Stimulated activated naive CD4-positive, alpha-beta T cell (primary cell): Measurements from ENCODE around the gene AAK1.
A peak's percentile ranks its signal among the peaks of the same experiment; 100 is the strongest.
"Not testable (repeated sequence)": the region's sequence is repeated elsewhere in the genome, so short reads cannot be mapped to it uniquely, and the experiment has no call there.

Experiments used
- DNase-seq, 6 experiments: peaks; one replicate each; lab custom pipeline; 2025; lab: John Stamatoyannopoulos, UW

The AAK1 gene

GRCh38 chr2:69600425-69600824 lies 43.1 kb downstream of the AAK1 start:
- DNase-seq, result peak in 2 of 6 experiments; percentile 21 to 25

- no peak for DNase-seq
Observed at GRCh38 chr2:69597843-69598610, 45.5 kb downstream of the AAK1 start.

- no peak for DNase-seq
Observed at GRCh38 chr2:69597105-69597504, 46.4 kb downstream of the AAK1 start.

DNA sequence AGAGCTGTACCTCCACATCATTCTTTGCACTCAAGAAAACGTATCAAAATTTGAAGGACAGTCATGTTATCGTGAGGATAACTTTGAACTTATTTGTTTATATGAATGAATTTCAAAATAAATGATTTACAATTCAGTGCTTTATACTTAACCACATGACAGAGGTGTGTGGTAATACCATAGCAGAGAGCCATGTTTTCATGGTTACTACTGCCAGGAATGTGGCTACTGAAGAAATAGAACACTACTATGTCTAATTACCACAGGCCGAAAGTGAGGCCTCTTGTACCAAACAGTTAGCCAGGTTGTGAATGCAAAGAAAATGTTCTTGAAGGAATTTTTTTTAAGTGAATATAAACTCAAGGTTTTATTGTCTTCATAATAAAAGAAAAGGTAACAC lies 49.2 kb downstream of the AAK1 start:
- no peak for DNase-seq

DNA sequence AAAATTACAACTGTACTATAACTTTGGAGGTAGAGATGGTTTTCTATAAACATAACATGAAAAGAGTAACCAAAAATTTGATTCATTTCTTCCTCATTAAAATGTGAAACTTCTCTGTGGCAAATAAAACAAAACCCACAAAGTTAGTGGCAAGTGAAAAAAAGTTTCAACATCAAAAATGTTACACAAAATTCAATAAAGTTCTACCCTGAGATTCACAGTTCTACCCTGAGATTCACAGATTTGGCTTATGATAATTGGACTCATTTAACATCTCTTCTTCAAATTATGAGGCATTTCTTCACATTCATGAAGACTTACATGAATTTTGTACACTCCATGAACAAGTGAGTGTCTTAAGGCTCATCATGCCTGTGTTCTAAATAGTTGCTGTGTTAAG lies 51.0 kb downstream of the AAK1 start:
- DNase-seq, result no peak

GRCh38 chr2:69589973-69590652 lies 53.4 kb downstream of the AAK1 start:
- peak in 1 of 6 experiments; percentile 8 for DNase-seq

- no peak for DNase-seq
Observed at GRCh38 chr2:69588945-69589344, 54.6 kb downstream of the AAK1 start.

GRCh38 chr2:69588403-69588802 lies 55.1 kb downstream of the AAK1 start:
- no peak for DNase-seq

DNA sequence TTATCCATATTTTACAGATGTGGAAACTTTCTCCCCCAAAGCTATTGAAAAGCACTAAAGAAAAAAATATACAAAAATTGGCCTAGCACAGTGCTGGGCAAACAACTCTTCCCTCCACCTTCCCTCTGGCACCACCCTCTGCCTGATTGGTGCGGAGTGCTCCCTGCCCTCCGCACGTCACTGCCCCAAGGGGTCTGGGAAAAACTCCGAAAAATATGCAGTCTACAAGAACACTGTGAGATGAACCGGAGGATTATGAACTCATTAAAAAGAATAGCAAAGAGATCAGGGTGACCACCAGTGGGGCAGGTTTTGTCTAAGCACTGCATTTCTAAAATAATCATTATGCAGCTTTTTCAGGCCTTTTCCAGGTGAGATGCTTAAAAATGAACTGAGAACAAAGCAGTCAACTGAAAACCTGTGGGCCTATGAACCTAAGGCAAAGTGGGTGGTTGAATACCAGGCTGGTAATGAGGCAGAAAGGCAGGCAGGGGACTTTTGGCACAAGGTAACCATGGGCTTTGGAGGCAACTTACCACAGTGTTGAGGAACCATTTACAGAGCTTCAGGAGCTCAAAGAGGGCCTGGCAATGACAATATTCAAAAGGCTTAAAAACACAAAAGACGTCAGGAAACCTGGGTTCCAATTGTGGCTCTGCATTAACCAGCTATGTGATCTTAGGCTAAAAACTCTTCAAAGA lies 57.5 kb downstream of the AAK1 start:
- no peak for DNase-seq

DNA sequence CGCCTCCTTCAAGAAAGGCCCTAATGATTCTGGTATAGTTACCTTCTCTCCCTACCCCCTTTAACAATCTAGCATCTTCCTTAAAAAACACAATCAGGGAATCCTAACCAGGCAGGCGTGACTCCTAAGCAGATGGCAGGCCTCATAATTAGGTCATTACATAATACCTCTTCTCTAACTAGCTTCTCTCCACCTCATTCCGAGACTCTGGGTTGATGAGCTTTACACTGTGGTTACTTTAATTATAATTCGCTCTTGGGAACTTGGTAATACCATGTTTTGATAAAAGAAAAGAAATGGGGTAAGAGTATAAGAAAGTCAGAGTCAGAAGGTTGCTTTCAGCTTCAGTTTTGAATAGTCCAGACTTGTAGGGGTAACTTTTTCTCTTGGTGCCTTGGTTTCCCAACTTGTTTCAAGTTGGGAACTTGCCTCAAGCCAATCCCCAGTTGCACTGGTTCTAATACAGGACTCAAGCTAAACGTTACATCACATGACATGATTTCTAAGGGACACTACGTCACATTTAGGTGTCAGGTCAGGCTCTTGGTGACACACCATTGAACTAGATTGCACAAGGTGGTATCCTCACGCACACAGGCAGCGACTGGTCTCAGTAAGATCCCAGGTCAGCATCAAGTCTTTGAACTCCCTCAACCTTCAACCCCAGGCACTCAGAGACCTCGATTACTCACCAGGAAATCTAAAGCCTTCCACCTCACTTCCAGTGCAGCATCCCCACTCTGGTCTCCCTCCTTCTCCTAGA lies 59.2 kb downstream of the AAK1 start:
- DNase-seq, result no peak

GRCh38 chr2:69583321-69583833 lies 60.2 kb downstream of the AAK1 start:
- no peak for DNase-seq

DNA sequence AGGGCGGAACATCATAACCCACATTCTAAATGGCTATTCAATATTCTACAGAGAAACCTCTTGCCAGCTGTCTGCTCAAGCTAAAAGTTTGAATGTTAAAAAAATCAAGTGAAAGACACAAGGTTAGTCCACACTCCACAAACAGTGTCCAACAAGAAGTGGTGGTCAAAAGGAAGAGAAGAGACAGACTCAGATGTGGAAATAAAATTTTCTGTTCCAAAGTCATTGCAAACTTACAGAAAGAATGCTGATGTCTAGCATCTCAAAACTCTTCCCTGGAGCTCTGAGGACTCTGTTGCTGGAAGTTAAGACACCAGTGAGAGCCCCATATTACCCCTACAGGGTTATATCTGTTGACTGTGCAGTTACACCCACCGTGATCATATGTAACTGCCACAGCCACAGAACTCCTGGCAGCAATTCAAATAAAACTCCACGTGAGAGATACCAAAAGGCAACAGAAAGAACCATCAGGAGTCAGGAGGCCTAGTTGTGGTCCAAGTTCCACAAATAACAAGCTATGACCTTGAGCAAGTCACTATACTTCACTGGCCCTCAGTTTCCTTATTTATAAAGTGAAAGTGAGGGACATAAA lies 60.9 kb downstream of the AAK1 start:
- peak in 2 of 6 experiments; percentile 29 to 38 for DNase-seq

DNA sequence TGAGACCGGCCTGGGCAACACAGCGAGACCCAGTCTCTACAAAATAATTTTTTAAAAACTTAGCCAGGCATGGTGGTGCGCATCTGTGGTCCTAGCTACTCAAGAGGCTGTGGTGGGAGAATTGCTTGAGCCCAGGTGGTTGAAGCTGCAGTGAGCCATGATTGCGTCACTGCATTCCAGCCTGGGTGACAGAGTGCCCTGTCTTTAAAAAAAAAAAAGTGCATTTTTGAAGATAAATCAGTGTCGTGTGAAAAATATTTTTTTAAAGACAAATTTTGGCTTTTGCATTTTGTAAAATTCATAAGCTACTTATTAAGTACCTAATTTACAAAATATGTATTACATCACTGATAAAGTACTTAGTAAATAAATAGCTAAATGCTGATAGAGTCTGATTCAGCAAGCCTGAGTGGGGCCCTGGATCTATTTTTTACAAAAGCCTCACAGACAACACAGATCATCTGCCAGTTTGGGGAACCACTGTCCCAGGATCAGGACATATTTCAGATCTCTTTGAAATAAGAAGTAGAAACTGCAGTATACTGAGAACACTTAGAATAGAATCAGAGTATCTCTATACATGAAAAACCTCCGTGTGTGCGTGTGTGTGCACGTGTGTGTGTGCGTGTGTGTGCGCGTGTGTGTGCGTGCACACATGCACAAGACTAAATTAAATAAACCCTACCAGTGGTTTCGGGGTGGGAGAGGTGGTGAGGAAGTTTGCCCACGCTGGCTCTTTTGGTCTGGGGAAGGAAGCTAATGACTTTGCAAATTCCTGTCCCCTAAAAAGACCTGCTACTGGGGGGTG lies 61.6 kb downstream of the AAK1 start:
- DNase-seq, result peak in 1 of 6 experiments; percentile 24

- DNase-seq, result no peak
Observed at GRCh38 chr2:69580486-69580885, 63.1 kb downstream of the AAK1 start.

DNA sequence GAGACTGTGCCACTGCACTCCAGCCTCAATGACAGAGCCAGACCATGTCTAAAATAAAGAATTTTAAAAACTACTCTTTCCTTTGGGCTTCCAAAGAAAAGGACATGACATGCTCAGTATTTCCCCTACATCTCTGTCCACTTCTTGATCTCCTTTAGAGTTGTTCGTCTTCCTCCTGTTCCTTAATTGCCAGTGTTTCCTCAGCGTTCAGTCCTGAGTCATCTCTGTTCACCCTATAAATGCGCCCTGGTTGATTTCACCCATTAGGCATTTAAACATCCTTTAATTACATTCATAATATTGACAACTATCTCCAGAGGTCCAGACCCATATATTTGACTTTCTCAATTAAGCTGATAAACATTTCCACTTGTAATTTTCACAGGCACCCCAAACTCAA lies 64.0 kb downstream of the AAK1 start:
- DNase-seq, result no peak

- DNase-seq, result no peak
Observed at GRCh38 chr2:69578198-69578540, 65.4 kb downstream of the AAK1 start.

- DNase-seq, result no peak
Observed at GRCh38 chr2:69577467-69578197, 65.9 kb downstream of the AAK1 start.

- no peak for DNase-seq
Observed at GRCh38 chr2:69576880-69577279, 66.7 kb downstream of the AAK1 start.

- no peak for DNase-seq
Observed at GRCh38 chr2:69575926-69576325, 67.6 kb downstream of the AAK1 start.

DNA sequence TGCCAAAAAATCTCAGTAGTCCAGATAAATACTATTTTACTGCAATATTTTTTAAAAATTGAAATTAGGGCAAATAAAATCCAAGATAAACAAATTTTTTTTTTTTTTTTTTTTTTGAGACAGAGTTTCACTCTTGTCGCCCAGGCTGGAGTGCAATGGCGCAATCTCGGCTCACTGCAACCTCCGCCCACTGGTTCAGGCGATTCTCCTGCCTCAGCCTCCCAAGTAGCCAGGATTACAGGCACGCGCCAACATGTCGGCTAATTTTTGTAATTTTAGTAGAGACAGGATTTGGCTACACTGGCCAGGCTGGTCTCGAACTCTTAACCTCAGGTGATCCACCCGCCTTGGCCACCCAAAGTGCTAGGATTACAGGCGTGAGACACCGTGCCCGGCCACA lies 68.2 kb downstream of the AAK1 start:
- DNase-seq, result not testable (repeated sequence)
